ENCODE data around the gene STKLD1.

- TF ChIP-seq, protein P1, sequence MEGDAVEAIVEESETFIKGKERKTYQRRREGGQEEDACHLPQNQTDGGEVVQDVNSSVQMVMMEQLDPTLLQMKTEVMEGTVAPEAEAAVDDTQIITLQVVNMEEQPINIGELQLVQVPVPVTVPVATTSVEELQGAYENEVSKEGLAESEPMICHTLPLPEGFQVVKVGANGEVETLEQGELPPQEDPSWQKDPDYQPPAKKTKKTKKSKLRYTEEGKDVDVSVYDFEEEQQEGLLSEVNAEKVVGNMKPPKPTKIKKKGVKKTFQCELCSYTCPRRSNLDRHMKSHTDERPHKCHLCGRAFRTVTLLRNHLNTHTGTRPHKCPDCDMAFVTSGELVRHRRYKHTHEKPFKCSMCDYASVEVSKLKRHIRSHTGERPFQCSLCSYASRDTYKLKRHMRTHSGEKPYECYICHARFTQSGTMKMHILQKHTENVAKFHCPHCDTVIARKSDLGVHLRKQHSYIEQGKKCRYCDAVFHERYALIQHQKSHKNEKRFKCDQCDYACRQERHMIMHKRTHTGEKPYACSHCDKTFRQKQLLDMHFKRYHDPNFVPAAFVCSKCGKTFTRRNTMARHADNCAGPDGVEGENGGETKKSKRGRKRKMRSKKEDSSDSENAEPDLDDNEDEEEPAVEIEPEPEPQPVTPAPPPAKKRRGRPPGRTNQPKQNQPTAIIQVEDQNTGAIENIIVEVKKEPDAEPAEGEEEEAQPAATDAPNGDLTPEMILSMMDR (conservative IDR thresholded peaks at IDR 0.05; ENCODE audit: low read depth, low read length): no peak
- TF ChIP-seq EZH2 (IDR thresholded peaks at IDR 0.05; ENCODE audit: low read length, unreplicated experiment) (no peak), EZH2phosphoT487 (IDR thresholded peaks at IDR 0.05; ENCODE audit: borderline replicate concordance, low read length) (no peak)
Observed at GRCh38 chr9:133347985-133348717, 28.0 kb upstream of the STKLD1 start, which contains the start of the genes MED22 and RPL7A.
